H9 (cell line): ENCODE data around the gene PRIMPOL. TPM values are rescaled to one million over a fixed set of nuclear protein-coding genes. Genes with fewer than 3 reads are reported as not detected.

Experiments used
- DNase-seq: peaks from one replicate; pipeline ENCODE4 v3.0.0-alpha.2; 2017
- H2AFZ ChIP-seq: one replicate; pipeline ENCODE4 v1.6.1; 2013; ENCODE audit warnings: mild to moderate bottlenecking, low read length, control low read depth, moderate library complexity
- H2AK5ac ChIP-seq: 2 replicates; pipeline ENCODE4 v1.6.1; 2013; ENCODE audit warnings: low read length, control low read depth, mixed read lengths; ENCODE audit not compliant: insufficient read length
- H2BK120ac ChIP-seq: one replicate; pipeline ENCODE4 v1.6.1; 2013; ENCODE audit warnings: low read depth, mild to moderate bottlenecking, low read length, control low read depth, inconsistent platforms; ENCODE audit not compliant: poor library complexity, severe bottlenecking
- H2BK12ac ChIP-seq: 2 replicates; pipeline ENCODE4 v1.6.1; 2013; ENCODE audit warnings: low read length, control low read depth, mixed read lengths, low read depth; ENCODE audit not compliant: insufficient read length
- H2BK15ac ChIP-seq: 2 replicates; pipeline ENCODE4 v1.6.1; 2013; ENCODE audit warnings: low read depth, low read length, control low read depth
- H2BK20ac ChIP-seq: one replicate; pipeline ENCODE4 v1.6.1; 2013; ENCODE audit warnings: low read depth, mild to moderate bottlenecking, low read length, control low read depth, inconsistent platforms; ENCODE audit not compliant: poor library complexity, severe bottlenecking
- H2BK5ac ChIP-seq: 2 replicates; pipeline ENCODE4 v1.6.1; 2013; ENCODE audit warnings: low read length, control low read depth, mixed read lengths; ENCODE audit not compliant: insufficient read length
- H3K14ac ChIP-seq: 2 replicates; pipeline ENCODE4 v1.6.1; 2013; ENCODE audit warnings: low read length, control low read depth; ENCODE audit not compliant: insufficient read depth
- H3K18ac ChIP-seq: 2 replicates; pipeline ENCODE4 v1.6.1; 2013; ENCODE audit warnings: low read depth, mild to moderate bottlenecking, mixed read lengths, low read length, control low read depth; ENCODE audit not compliant: insufficient read length
- H3K23ac ChIP-seq: 2 replicates; pipeline ENCODE4 v1.6.1; 2013; ENCODE audit warnings: low read length, control low read depth, mixed read lengths, low read depth; ENCODE audit not compliant: insufficient read length
- H3K23me2 ChIP-seq: 2 replicates; pipeline ENCODE4 v1.6.1; 2013; ENCODE audit warnings: low read depth, mild to moderate bottlenecking, mixed read lengths, low read length, control low read depth; ENCODE audit not compliant: insufficient read length, poor library complexity, severe bottlenecking
- H3K27ac ChIP-seq: 2 replicates; pipeline ENCODE4 v1.5.1; 2013; ENCODE audit warnings: low read length, control low read depth, mixed read lengths, low read depth; ENCODE audit not compliant: insufficient read length
- H3K27me3 ChIP-seq: 2 replicates; pipeline ENCODE4 v1.6.1; 2013; ENCODE audit warnings: low read length, control low read depth, inconsistent platforms; ENCODE audit not compliant: insufficient read depth
- H3K4ac ChIP-seq: 2 replicates; pipeline ENCODE4 v1.6.1; 2013; ENCODE audit warnings: low read depth, mild to moderate bottlenecking, control low read depth, inconsistent platforms, low read length, moderate library complexity
- H3K4me1 ChIP-seq: 2 replicates; pipeline ENCODE4 v1.6.1; 2013; ENCODE audit warnings: low read length, control low read depth, inconsistent platforms; ENCODE audit not compliant: insufficient read depth
- H3K4me2 ChIP-seq: 2 replicates; pipeline ENCODE4 v1.6.1; 2013; ENCODE audit warnings: low read length, control low read depth, mixed read lengths; ENCODE audit not compliant: insufficient read length, insufficient read depth
- H3K56ac ChIP-seq: 2 replicates; pipeline ENCODE4 v1.6.1; 2013; ENCODE audit warnings: low read depth, mild to moderate bottlenecking, mixed read lengths, low read length, control low read depth; ENCODE audit not compliant: insufficient read length
- H3K79me1 ChIP-seq: 2 replicates; pipeline ENCODE4 v1.6.1; 2013; ENCODE audit warnings: low read depth, mild to moderate bottlenecking, moderate library complexity, low read length, control low read depth, inconsistent platforms; ENCODE audit not compliant: insufficient read depth, poor library complexity, severe bottlenecking
- H3K79me2 ChIP-seq: 2 replicates; pipeline ENCODE4 v1.6.1; 2013; ENCODE audit warnings: low read length, control low read depth, inconsistent platforms; ENCODE audit not compliant: insufficient read depth
- H3K9ac ChIP-seq: 2 replicates; pipeline ENCODE4 v1.6.1; 2013; ENCODE audit warnings: low read length, control low read depth, mixed read lengths; ENCODE audit not compliant: insufficient read length; ENCODE audit errors: extremely low read depth
- H3K9me3 ChIP-seq: one replicate; pipeline ENCODE4 v1.6.1; 2013; ENCODE audit warnings: low read depth, low read length, inconsistent platforms; ENCODE audit not compliant: control insufficient read depth
- H3T11ph ChIP-seq: one replicate; pipeline ENCODE4 v1.6.1; 2013; ENCODE audit warnings: mild to moderate bottlenecking, low read length, control low read depth, inconsistent platforms
- H4K20me1 ChIP-seq: one replicate; pipeline ENCODE4 v1.6.1; 2013; ENCODE audit not compliant: control insufficient read depth, insufficient read length, insufficient read depth
- H4K5ac ChIP-seq: 2 replicates; pipeline ENCODE4 v1.6.1; 2013; ENCODE audit warnings: low read depth, mild to moderate bottlenecking, mixed read lengths, low read length, control low read depth; ENCODE audit not compliant: insufficient read length
- H4K8ac ChIP-seq: replicated peaks from 2 replicates; pipeline ENCODE4 v1.6.1; 2013; ENCODE audit warnings: low read length, control low read depth, mixed read lengths, low read depth; ENCODE audit not compliant: insufficient read length
- H4K91ac ChIP-seq: 2 replicates; pipeline ENCODE4 v1.6.1; 2013; ENCODE audit warnings: low read depth, mild to moderate bottlenecking, moderate library complexity, mixed read lengths, low read length, control low read depth; ENCODE audit not compliant: insufficient read length
- H3K27ac Mint-ChIP-seq, 3 experiments: 2 replicates in 2 of 3; 3 replicates in 1 of 3; pipeline ENCODE4 v1.8.0; 2020 to 2021; ENCODE audit warnings: mixed read lengths in 3 of 3, mild to moderate bottlenecking in 1 of 3, moderate library complexity in 1 of 3
- H3K27me3 Mint-ChIP-seq: 2 replicates; pipeline ENCODE4 v1.8.0; 2021; ENCODE audit warnings: low read depth, mild to moderate bottlenecking, moderate library complexity, mixed read lengths
- H3K36me3 Mint-ChIP-seq, 3 experiments: 2 replicates in 2 of 3; 3 replicates in 1 of 3; pipeline ENCODE4 v1.8.0; 2020 to 2021; ENCODE audit warnings: low read depth in 3 of 3, mixed read lengths in 3 of 3; ENCODE audit not compliant: insufficient read depth in 1 of 3
- H3K4me1 Mint-ChIP-seq, 2 experiments: 2 replicates each; pipeline ENCODE4 v1.8.0; 2020; ENCODE audit warnings: mixed read lengths in 2 of 2
- H3K4me3 Mint-ChIP-seq, 2 experiments: 2 replicates in 1 of 2; 3 replicates in 1 of 2; pipeline ENCODE4 v1.8.0; 2020 to 2021; ENCODE audit warnings: mild to moderate bottlenecking in 2 of 2, mixed read lengths in 2 of 2, moderate library complexity in 1 of 2
- H3K9me3 Mint-ChIP-seq, 2 experiments: 2 replicates in 1 of 2; 3 replicates in 1 of 2; pipeline ENCODE4 v1.8.0; 2020; ENCODE audit warnings: mild to moderate bottlenecking in 2 of 2, mixed read lengths in 2 of 2, moderate library complexity in 1 of 2
- CTCF ChIP-seq: fragments of 200-600 bp; sonication (generic); conservative IDR thresholded peaks from 3 replicates; pipeline ENCODE4 v1.8.0; 2021; ENCODE audit warnings: antibody characterized with exemption, mild to moderate bottlenecking
- WGBS: extraction: QIAGEN DNeasy Blood & Tissue Kit; methylation state at CpG from one replicate; pipeline ENCODE4 v1.1.7; 2013; ENCODE audit warnings: missing lambda C conversion rate, low lambda C conversion rate, mixed read lengths; ENCODE audit not compliant: insufficient read length; ENCODE audit errors: extremely low coverage; 5-methylcytosine and 5-hydroxymethylcytosine counted together
- total RNA-seq: library from RNA; stranded (reverse); gene quantifications from 2 replicates; pipeline ENCODE4 v1.2.1, GENCODE V29; 2021

PRIMPOL gene
- total RNA-seq, 1 experiment from 2014 or later = 4.9 TPM

DNA sequence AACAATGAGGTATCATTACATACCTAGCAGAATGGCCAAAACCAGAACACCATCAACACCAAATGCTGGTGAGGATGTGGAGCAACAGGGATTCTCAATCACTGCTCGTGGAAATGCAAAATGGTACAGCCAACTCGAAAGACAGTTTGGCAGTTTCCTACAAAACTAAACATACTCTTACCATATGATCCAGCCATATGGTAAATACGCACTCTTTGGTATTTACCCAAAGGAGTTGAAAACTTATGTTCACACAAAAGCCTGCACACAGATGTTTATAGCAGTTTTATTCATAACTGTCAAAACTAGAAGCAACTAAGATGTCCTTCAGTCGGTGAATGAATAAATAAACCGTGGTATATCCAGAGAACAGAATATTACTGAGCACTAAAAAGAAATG is 8.1 kb upstream of the PRIMPOL start:
- Mint-ChIP-seq H3K27ac (peak overlapping the region in 1 of 3 experiments; percentile 26; a peak in 2 of 7 replicates), H3K4me3 (no peak overlapping the region), H3K9me3 (no peaks in the 10 kb centered on the region), H3K36me3 (peaks cover 22 to 51% (median 46%) of the 10 kb centered on the region in 3 experiments), H3K27me3 (no peaks in the 10 kb centered on the region), H3K4me1 (peaks cover 41 to 56% of the 10 kb centered on the region in 2 experiments)
- no peaks in the 10 kb centered on the region for H3K23me2 ChIP-seq
- no peak overlapping the region for H3K56ac ChIP-seq
- H3K27me3 ChIP-seq = no peaks in the 10 kb centered on the region
- H3K79me2 ChIP-seq = peaks cover 39% of the 10 kb centered on the region; the same call in 1 of the 2 replicates
- no peak overlapping the region for H2BK15ac ChIP-seq
- H3T11ph ChIP-seq = no peak overlapping the region
- H3K18ac ChIP-seq = no peak overlapping the region
- H4K5ac ChIP-seq = no peak overlapping the region
- no peaks in the 10 kb centered on the region for H4K20me1 ChIP-seq
- no peak overlapping the region for H4K91ac ChIP-seq
- no peak overlapping the region for H2BK20ac ChIP-seq
- H3K27ac ChIP-seq = no peak overlapping the region
- H2BK12ac ChIP-seq = no peak overlapping the region
- H2BK120ac ChIP-seq = no peak overlapping the region
- no peak overlapping the region for H2AFZ ChIP-seq
- TF ChIP-seq CTCF = no peak
- H2AK5ac ChIP-seq = no peak overlapping the region
- no peak overlapping the region for H3K23ac ChIP-seq
- H3K4me2 ChIP-seq = no peak overlapping the region
- no peak overlapping the region for H3K4ac ChIP-seq
- H3K9me3 ChIP-seq = no peaks in the 10 kb centered on the region
- H3K14ac ChIP-seq = no peak overlapping the region
- no CpG with 5 or more reads among the region's 5 CpGs for WGBS
- DNase-seq = no peak
- H3K9ac ChIP-seq = no peak overlapping the region
- H3K4me1 ChIP-seq = peaks cover 6% of the 10 kb centered on the region
- H2BK5ac ChIP-seq = no peak overlapping the region
- H4K8ac ChIP-seq = no peak overlapping the region
- H3K79me1 ChIP-seq = no peaks in the 10 kb centered on the region
